Neural progenitor cell (in vitro differentiated cells): ENCODE measurements around the gene OSCAR.

Experiments
- EZH2phosphoT487 ChIP-seq: fragments of 200-600 bp; sonication (generic); IDR thresholded peaks from 2 replicates; pipeline ENCODE4 v1.6.1; 2017; ENCODE audit warnings: antibody characterized with exemption
- TF ChIP-seq, protein P1 (sequence below): fragments of 200-600 bp; sonication (generic); IDR thresholded peaks from 2 replicates; pipeline ENCODE4 v1.5.1; 2017; ENCODE audit warnings: antibody characterized with exemption, mild to moderate bottlenecking

DNA sequence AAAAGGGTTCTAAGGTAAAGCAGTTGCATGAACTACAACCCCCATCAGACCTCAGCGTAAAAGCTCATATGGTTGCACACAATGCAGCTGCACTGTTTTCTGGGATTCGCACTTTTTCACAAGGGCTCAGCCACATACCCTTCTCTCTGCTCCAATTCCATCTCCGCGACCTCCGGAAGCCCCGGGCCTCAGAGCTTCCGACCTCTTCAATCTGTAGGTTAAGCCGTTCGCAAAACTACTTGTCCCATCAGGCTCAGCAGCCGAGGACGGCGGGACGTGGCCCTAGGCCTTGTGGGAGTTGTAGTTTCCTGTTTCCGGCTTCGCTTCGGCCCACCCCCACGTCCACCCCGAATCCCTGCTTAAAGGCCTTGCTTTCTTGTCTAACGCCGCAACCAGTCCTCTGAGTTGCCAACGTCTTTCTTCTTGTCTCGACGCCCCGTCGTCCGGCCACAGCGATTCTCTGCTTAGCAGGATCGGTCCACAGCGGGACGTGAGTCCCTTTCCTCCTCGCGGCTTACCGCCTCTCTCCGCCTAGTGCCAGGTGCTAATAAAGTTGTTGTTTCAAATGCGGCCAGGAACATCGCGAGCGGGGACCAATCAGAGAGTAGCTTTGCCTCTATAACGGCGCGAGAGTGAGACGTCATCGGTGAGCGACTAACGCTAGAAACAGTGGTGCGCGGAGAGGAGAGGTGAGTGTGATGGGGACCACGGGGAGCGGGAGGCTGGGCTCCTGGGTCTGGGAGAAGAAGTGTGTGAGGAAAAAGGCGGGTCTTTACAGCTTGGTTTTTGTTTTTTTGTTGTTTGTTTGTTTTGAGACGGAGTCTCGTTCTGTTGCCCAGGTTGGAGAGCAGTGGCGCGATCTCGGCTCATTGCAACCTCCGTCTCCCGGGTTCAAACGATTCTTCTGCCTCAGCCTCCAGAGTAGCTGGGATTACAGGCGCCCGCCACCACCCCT is 14.8 kb upstream of the OSCAR start, which contains the start of the genes PRPF31 and TFPT:
- TF ChIP-seq, protein P1, sequence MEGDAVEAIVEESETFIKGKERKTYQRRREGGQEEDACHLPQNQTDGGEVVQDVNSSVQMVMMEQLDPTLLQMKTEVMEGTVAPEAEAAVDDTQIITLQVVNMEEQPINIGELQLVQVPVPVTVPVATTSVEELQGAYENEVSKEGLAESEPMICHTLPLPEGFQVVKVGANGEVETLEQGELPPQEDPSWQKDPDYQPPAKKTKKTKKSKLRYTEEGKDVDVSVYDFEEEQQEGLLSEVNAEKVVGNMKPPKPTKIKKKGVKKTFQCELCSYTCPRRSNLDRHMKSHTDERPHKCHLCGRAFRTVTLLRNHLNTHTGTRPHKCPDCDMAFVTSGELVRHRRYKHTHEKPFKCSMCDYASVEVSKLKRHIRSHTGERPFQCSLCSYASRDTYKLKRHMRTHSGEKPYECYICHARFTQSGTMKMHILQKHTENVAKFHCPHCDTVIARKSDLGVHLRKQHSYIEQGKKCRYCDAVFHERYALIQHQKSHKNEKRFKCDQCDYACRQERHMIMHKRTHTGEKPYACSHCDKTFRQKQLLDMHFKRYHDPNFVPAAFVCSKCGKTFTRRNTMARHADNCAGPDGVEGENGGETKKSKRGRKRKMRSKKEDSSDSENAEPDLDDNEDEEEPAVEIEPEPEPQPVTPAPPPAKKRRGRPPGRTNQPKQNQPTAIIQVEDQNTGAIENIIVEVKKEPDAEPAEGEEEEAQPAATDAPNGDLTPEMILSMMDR: no peak
- TF ChIP-seq EZH2phosphoT487: no peak
